ENCODE measurements around the gene CERS2.
A peak's percentile ranks its signal among the peaks of the same experiment; 100 is the strongest.

The CERS2 gene

DNA sequence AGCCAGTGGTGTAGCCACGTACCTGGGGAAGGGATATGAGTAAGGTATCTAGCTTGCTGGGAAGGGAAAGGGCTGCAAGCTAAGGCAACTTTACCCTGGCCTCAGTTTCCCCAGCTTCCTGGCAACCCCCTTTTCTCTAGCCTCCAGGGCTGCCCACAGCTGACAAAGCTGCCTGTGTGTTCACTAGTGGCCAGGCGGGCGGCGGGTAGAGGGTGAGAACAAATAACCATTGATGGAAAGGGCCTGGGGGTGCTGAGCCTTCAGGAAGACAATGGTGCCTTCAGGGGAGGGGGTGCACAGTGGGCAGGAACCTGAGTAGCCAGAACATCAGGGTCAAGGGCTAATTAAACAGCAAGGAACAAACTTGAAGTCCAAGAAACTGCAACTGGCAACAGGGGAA, 6.1 kb downstream of the CERS2 start:
- Mint-ChIP-seq H3K4me3 (no peak overlapping the region), H3K36me3 (ENCODE audit: low read depth) (peaks cover 52% of the 10 kb centered on the region), H3K4me1 (peaks cover 35% of the 10 kb centered on the region), H3K27me3 (ENCODE audit: low read depth) (no peaks in the 10 kb centered on the region), H3K27ac (peak overlapping the region in 1 of 3 experiments; percentile 62), H3K9me3 (no peaks in the 10 kb centered on the region)
- TF ChIP-seq, protein P1, sequence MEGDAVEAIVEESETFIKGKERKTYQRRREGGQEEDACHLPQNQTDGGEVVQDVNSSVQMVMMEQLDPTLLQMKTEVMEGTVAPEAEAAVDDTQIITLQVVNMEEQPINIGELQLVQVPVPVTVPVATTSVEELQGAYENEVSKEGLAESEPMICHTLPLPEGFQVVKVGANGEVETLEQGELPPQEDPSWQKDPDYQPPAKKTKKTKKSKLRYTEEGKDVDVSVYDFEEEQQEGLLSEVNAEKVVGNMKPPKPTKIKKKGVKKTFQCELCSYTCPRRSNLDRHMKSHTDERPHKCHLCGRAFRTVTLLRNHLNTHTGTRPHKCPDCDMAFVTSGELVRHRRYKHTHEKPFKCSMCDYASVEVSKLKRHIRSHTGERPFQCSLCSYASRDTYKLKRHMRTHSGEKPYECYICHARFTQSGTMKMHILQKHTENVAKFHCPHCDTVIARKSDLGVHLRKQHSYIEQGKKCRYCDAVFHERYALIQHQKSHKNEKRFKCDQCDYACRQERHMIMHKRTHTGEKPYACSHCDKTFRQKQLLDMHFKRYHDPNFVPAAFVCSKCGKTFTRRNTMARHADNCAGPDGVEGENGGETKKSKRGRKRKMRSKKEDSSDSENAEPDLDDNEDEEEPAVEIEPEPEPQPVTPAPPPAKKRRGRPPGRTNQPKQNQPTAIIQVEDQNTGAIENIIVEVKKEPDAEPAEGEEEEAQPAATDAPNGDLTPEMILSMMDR (IDR thresholded peaks at IDR 0.05; ENCODE audit: unreplicated experiment in 3 of 3) = no peak

DNA sequence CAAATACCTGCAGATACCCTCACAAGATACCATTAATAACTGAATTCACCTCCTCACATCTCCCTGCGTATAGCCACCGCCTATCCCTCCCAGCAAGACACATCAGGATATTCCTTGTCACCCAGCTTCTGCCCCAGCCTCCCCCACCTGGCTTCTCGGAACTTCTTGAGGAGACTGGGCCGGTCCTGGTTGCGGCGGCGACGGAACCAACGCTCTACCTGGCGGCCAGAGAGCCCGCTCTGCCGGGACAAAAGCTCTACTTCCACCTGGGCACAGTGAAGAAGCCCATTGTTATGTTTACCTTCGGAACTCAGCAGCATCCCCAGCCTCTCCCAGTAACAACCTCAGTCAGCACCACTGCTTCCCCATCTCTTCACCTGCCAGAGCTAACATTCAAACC, 6.7 kb downstream of the CERS2 start:
- H3K4me3 Mint-ChIP-seq = no peak overlapping the region
- peaks cover 58% of the 10 kb centered on the region for H3K36me3 Mint-ChIP-seq (ENCODE audit: low read depth)
- peak overlapping the region; percentile 35 to 54 (median 45) for H3K27ac Mint-ChIP-seq
- no peaks in the 10 kb centered on the region for H3K9me3 Mint-ChIP-seq
- TF ChIP-seq, protein P1 (IDR thresholded peaks at IDR 0.05; ENCODE audit: unreplicated experiment in 3 of 3) = no peak
- H3K27me3 Mint-ChIP-seq (ENCODE audit: low read depth) = no peaks in the 10 kb centered on the region
- H3K4me1 Mint-ChIP-seq = peaks cover 30% of the 10 kb centered on the region

DNA sequence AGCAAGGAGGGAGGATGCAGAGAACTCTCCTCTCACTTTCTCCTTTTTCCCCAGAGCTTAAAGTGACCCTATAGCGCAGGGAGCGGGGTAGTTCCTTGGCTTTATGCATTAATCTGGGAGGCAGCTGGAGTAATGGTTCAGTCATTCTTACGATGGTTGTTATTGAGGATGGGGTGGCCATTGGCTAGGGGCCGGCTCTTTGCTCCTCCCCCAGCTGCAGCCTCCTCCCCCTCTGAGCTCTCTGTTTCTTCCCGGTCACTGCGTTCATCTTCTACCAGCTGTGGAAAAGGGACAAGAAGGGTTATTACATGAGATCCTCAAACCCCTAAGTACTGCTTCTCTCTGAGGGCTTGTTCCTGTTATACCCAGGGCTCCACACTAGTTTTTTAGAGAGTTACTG, 8.6 kb downstream of the CERS2 start:
- Mint-ChIP-seq H3K27ac (no peak overlapping the region), H3K9me3 (no peaks in the 10 kb centered on the region), H3K4me1 (peaks cover 11% of the 10 kb centered on the region), H3K27me3 (ENCODE audit: low read depth) (no peaks in the 10 kb centered on the region), H3K36me3 (ENCODE audit: low read depth) (peaks cover 75% of the 10 kb centered on the region), H3K4me3 (no peak overlapping the region)
- TF ChIP-seq, protein P1 (IDR thresholded peaks at IDR 0.05; ENCODE audit: unreplicated experiment in 3 of 3) = no peak

DNA sequence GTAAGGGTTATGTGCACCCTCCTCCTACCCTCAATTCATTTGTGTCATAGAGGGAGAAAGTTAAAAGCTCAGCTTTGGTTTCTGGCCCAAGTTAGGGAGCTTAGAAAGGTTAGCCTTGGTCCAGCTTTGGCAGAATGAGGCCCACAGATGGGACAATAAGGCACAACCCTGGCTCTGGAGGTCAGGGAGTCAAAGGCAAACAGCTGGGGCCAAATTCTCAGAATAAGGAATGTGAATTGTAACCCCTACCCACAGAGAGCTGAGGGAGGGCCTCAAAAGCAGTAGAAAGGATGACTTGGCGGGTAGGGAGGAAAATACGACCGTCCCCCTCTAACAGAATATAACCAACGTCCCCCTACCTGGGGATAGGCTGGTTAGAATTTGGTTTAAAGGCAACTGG, 9.0 kb downstream of the CERS2 start:
- H3K27ac Mint-ChIP-seq = peak overlapping the region in 1 of 3 experiments; percentile 25
- H3K27me3 Mint-ChIP-seq (ENCODE audit: low read depth) = no peaks in the 10 kb centered on the region
- no peaks in the 10 kb centered on the region for H3K9me3 Mint-ChIP-seq
- peaks cover 79% of the 10 kb centered on the region for H3K36me3 Mint-ChIP-seq (ENCODE audit: low read depth)
- H3K4me1 Mint-ChIP-seq = peaks cover 7% of the 10 kb centered on the region
- TF ChIP-seq, protein P1 (IDR thresholded peaks at IDR 0.05; ENCODE audit: unreplicated experiment in 3 of 3) = no peak
- no peak overlapping the region for H3K4me3 Mint-ChIP-seq

DNA sequence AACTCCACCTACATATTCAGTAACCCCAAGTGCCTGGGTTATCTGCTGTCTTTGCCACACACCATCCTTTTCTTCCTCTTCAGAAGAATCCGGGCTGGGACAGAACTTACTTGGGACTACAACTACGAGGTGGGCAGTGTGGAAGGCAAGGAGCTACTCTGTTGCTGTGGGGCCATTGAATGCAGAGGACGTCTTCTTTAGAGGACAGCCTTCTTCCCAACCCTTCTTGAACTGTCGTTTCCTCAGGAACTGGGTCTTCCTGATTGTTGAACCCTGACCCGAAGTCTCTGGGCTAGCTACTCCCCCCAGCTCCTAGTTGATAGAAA, 10.5 kb downstream of the CERS2 start:
- H3K4me3 Mint-ChIP-seq = no peak overlapping the region
- TF ChIP-seq, protein P1 (IDR thresholded peaks at IDR 0.05; ENCODE audit: unreplicated experiment in 3 of 3) = no peak
- H3K9me3 Mint-ChIP-seq = no peaks in the 10 kb centered on the region
- H3K27me3 Mint-ChIP-seq (ENCODE audit: low read depth) = no peaks in the 10 kb centered on the region
- peaks cover 94% of the 10 kb centered on the region for H3K36me3 Mint-ChIP-seq (ENCODE audit: low read depth)
- peak overlapping the region in 1 of 3 experiments; percentile 23 for H3K27ac Mint-ChIP-seq
- no peaks in the 10 kb centered on the region for H3K4me1 Mint-ChIP-seq

DNA sequence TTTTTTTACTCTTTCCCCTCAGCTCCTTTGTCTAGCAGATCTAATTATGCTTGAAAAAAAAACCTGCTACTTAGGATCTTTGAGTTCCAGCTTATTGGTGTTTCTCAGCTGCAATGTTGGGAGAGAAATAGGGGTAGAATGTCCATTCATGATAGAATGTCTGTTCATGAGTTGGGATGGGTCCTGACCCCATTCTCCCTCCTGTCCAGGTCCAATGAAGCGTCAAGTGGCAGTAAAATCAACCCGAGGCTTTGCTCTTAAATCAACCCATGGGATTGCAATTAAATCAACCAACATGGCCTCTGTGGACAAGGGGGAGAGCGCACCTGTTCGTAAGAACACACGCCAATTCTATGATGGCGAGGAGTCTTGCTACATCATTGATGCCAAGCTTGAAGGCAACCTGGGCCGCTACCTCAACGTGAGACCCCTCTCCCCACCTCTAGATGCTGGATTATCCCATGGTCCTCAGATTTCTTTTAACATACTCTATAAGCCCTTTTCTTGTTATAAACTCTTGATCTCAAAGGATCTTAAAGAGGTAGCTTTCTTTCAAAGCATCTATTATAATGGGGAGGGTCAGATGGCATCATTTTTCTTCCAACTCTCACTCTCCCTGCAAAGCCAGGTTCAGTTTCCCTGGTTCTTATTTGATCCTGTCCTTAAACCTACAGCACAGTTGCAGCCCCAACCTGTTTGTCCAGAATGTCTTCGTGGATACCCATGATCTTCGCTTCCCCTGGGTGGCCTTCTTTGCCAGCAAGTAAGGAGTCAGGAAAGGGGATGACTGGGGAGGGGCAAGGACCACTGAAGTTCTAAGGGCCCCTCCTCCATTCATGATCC, 11.1 kb downstream of the CERS2 start:
- TF ChIP-seq, protein P1 (IDR thresholded peaks at IDR 0.05; ENCODE audit: unreplicated experiment in 3 of 3) = no peak
- Mint-ChIP-seq H3K36me3 (ENCODE audit: low read depth) (peaks cover 94% of the 10 kb centered on the region), H3K27me3 (ENCODE audit: low read depth) (no peaks in the 10 kb centered on the region), H3K27ac (peak overlapping the region in 1 of 3 experiments; percentile 23), H3K9me3 (no peaks in the 10 kb centered on the region), H3K4me1 (no peaks in the 10 kb centered on the region), H3K4me3 (no peak overlapping the region)

Data from nephron (organoid).